ENCODE measurements around the gene PLD4. TPM values are rescaled to one million over a fixed set of nuclear protein-coding genes. Genes with fewer than 3 reads are reported as not detected.

Gene PLD4
- polyA plus RNA-seq, 3 donors: 12.2 to 15.5 (median 15.1) TPM

GRCh38 chr14:104980611-104981531 is 56.2 kb downstream of the PLD4 start:
- no peak overlapping the region for H2AFZ ChIP-seq (ENCODE audit: insufficient read depth, low read depth, low read length, poor library complexity, severe bottlenecking)
- Mint-ChIP-seq H3K27me3 (ENCODE audit: low read depth in 3 of 3) (peaks cover 36 to 51% (median 37%) of the 10 kb centered on the region in 3 donors), H3K4me3 (no peak overlapping the region), H3K9me3 (peaks cover 0 to 12% (median 3%) of the 10 kb centered on the region in 7 donors), H3K4me1 (peaks cover 14% of the 10 kb centered on the region), H3K36me3 (peaks cover 2 to 3% of the 10 kb centered on the region in 2 donors), H3K27ac (peak overlapping the region in 3 of 7 donors; percentile 48 to 59 (median 54))
- no peak overlapping the region for H3K4me2 ChIP-seq (replicated peaks; ENCODE audit: extremely low read depth, low read length, poor library complexity, severe bottlenecking)
- H4K20me1 ChIP-seq (ENCODE audit: insufficient read depth, low read length): no peaks in the 10 kb centered on the region
- no peaks in the 10 kb centered on the region for H3K9me3 ChIP-seq (replicated peaks in 1 of 2; ENCODE audit: control insufficient read depth in 1 of 2, insufficient read depth in 1 of 2, low read length in 2 of 2)
- intact Hi-C loops (cut with micrococcal nuclease): loop anchor here in 1 of 2 donors (10.0 kb wide), 1 partner anchor 186 kb away; the partner anchor contains the start of gene AKT1
- H3K9ac ChIP-seq (ENCODE audit: insufficient read depth, low read length, poor library complexity, severe bottlenecking): no peak overlapping the region
- no peaks in the 10 kb centered on the region for H3K79me2 ChIP-seq (ENCODE audit: insufficient read depth, low read length)
- TF ChIP-seq CTCF (IDR thresholded peaks at IDR 0.05): no peak
- WGBS (ENCODE audit: insufficient coverage): 97% methylated on average over 19 of the region's 22 CpGs
- peak in 1 of 3 donors; percentile 4 for DNase-seq
- H3K36me3 ChIP-seq (replicated peaks in 1 of 2; ENCODE audit: control insufficient read depth in 1 of 2, insufficient read depth in 2 of 2, low read length in 2 of 2): no peaks in the 10 kb centered on the region
- H3K4me3 ChIP-seq (replicated peaks in 1 of 3; ENCODE audit: low read depth in 2 of 3, low read length in 3 of 3): no peak overlapping the region
- H3K4me1 ChIP-seq (ENCODE audit: control insufficient read depth in 1 of 2, insufficient read depth in 2 of 2, low read length in 2 of 2): peaks cover 7 to 23% of the 10 kb centered on the region in 2 donors
- peaks cover 10 to 34% of the 10 kb centered on the region in 2 donors for H3K27me3 ChIP-seq (ENCODE audit: control insufficient read depth in 2 of 2, insufficient read depth in 2 of 2, low read length in 2 of 2)
- H3K27ac ChIP-seq (ENCODE audit: low read depth in 1 of 2, low read length in 2 of 2): no peak overlapping the region

DNA sequence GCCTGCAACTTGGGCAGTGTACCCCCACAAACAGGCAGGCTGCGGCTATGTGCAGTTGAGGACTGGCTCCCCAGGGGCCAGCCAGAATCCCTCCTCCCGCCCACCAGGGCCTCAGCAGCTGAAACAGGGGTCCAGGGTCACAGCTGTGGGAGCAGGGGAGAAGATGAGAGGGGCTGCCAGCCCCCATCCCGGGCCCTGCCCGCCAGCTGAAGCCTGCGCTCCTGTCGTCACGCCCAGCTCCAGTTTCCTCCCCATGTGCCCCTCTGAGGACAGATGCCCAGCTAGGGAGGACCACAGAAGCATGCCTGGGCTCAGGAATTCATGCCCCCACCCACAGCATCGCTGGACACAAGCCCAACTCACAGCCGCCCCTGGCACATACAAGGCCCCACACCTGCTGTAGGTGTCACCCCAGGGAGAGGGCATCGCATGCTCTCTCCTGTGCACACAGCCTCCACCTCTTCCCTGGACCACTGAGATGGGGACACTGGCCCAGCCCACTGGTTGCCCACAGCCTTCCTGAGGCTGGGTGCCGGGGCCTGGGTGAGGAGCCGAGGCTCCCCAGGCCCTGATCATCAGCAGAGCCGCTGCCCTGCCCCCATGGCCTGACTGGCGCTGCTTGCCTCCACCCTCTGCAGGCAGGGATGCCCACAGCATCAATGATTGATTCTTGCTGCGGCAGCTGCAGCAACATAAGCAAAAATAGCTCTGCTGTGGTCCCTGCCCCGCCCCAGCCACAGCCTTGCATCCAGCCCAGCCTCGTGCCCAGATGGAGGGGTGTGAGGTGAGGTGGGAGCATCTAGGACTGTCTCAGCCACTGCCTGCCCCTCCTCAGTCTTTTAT is 57.2 kb downstream of the PLD4 start:
- H3K27ac Mint-ChIP-seq: peak overlapping the region in 1 of 7 donors; percentile 37
- 94% methylated on average over 16 of the region's 17 CpGs for WGBS (ENCODE audit: insufficient coverage)
- Histone ChIP-seq H3K27ac (ENCODE audit: low read depth in 1 of 2, low read length in 2 of 2) (no peak overlapping the region), H3K9me3 (replicated peaks in 1 of 2; ENCODE audit: control insufficient read depth in 1 of 2, insufficient read depth in 1 of 2, low read length in 2 of 2) (no peaks in the 10 kb centered on the region), H2AFZ (ENCODE audit: insufficient read depth, low read depth, low read length, poor library complexity, severe bottlenecking) (no peak overlapping the region), H3K4me2 (replicated peaks; ENCODE audit: extremely low read depth, low read length, poor library complexity, severe bottlenecking) (no peak overlapping the region), H3K79me2 (ENCODE audit: insufficient read depth, low read length) (no peaks in the 10 kb centered on the region), H3K4me1 (ENCODE audit: control insufficient read depth in 1 of 2, insufficient read depth in 2 of 2, low read length in 2 of 2) (peaks cover 17 to 27% of the 10 kb centered on the region in 2 donors), H3K4me3 (replicated peaks in 1 of 3; ENCODE audit: low read depth in 2 of 3, low read length in 3 of 3) (no peak overlapping the region), H3K36me3 (replicated peaks in 1 of 2; ENCODE audit: control insufficient read depth in 1 of 2, insufficient read depth in 2 of 2, low read length in 2 of 2) (no peaks in the 10 kb centered on the region), H3K27me3 (ENCODE audit: control insufficient read depth in 2 of 2, insufficient read depth in 2 of 2, low read length in 2 of 2) (peaks cover 10 to 31% of the 10 kb centered on the region in 2 donors), H3K9ac (ENCODE audit: insufficient read depth, low read length, poor library complexity, severe bottlenecking) (no peak overlapping the region), H4K20me1 (ENCODE audit: insufficient read depth, low read length) (no peaks in the 10 kb centered on the region)
- H3K4me1 Mint-ChIP-seq: peaks cover 18% of the 10 kb centered on the region
- intact Hi-C loops (cut with micrococcal nuclease): loop anchor here in 1 of 2 donors (10.0 kb wide), 1 partner anchor 187 kb away; the partner anchor contains the start of gene AKT1
- H3K27me3 Mint-ChIP-seq (ENCODE audit: low read depth in 3 of 3): peaks cover 32 to 47% (median 33%) of the 10 kb centered on the region in 3 donors
- peaks cover 2% of the 10 kb centered on the region in 2 donors for H3K36me3 Mint-ChIP-seq
- no peak overlapping the region for H3K4me3 Mint-ChIP-seq
- DNase-seq: peak in 1 of 3 donors; percentile 4
- H3K9me3 Mint-ChIP-seq: peaks cover 0 to 10% (median 3%) of the 10 kb centered on the region in 7 donors
- TF ChIP-seq CTCF (IDR thresholded peaks at IDR 0.05): no peak
